Measurements from ENCODE around the gene HNRNPK. TPM values are rescaled to one million over a fixed set of nuclear protein-coding genes. Genes with fewer than 3 reads are reported as not detected.
A peak's percentile ranks its signal among the peaks of the same experiment; 100 is the strongest.

Gene HNRNPK
- total and polyA plus RNA-seq, 2 of the 13 experiments (the other 11 are each of a cell fraction or from before 2014, with no cell fraction given), result 321 to 712 TPM

GRCh38 chr9:83956436-83957247 is 23.4 kb downstream of the HNRNPK start (continued):
- TF ChIP-seq, protein P1, sequence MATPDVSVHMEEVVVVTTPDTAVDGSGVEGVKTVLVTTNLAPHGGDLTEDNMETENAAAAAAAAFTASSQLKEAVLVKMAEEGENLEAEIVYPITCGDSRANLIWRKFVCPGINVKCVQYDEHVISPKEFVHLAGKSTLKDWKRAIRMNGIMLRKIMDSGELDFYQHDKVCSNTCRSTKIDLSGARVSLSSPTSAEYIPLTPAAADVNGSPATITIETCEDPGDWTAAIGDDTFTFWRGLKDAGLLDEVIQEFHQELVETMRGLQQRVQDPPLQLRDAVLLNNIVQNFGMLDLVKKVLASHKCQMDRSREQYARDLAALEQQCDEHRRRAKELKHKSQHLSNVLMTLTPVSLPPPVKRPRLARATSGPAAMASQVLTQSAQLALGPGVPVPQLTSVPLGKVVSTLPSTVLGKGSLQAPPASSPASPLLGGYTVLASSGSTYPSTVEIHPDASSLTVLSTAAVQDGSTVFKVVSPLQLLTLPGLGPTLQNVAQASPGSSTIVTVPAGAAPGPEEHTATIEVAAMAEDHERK (CRISPR knock-in tag; IDR thresholded peaks at IDR 0.05; ENCODE audit: low read depth), result no peak
- TF ChIP-seq ZBTB26 (CRISPR knock-in tag; IDR thresholded peaks at IDR 0.05; ENCODE audit: borderline replicate concordance) (peak; percentile 7; the same call in 1 of the 2 replicates), ZBTB7B (CRISPR knock-in tag; IDR thresholded peaks at IDR 0.05) (peak; percentile 92), ZNF512 (CRISPR knock-in tag; IDR thresholded peaks at IDR 0.05) (no peak; the same call in 1 of the 2 replicates), ZNF878 (CRISPR knock-in tag; IDR thresholded peaks at IDR 0.05) (peak; percentile 91; the same call in 1 of the 2 replicates), ZNF142 (CRISPR knock-in tag; IDR thresholded peaks at IDR 0.05) (peak; percentile 69), ZIK1 (CRISPR knock-in tag; IDR thresholded peaks at IDR 0.05; ENCODE audit: borderline replicate concordance, low read depth) (peak; percentile 41; the same call in 1 of the 2 replicates), RARA (CRISPR knock-in tag; IDR thresholded peaks at IDR 0.05) (no peak; the same call in 1 of the 2 replicates), ZNF382 (CRISPR knock-in tag; IDR thresholded peaks at IDR 0.05; ENCODE audit: borderline replicate concordance) (no peak), ZNF232 (CRISPR knock-in tag; IDR thresholded peaks at IDR 0.05; ENCODE audit: borderline replicate concordance) (peak; percentile 61), YEATS2 (CRISPR knock-in tag; IDR thresholded peaks at IDR 0.05; ENCODE audit: borderline replicate concordance) (peak; percentile 84), GTF2F1 (IDR thresholded peaks at IDR 0.05; ENCODE audit: low read length) (no peak), ATM (IDR thresholded peaks at IDR 0.05; ENCODE audit: borderline replicate concordance) (no peak)
- TF ChIP-seq, protein P2, sequence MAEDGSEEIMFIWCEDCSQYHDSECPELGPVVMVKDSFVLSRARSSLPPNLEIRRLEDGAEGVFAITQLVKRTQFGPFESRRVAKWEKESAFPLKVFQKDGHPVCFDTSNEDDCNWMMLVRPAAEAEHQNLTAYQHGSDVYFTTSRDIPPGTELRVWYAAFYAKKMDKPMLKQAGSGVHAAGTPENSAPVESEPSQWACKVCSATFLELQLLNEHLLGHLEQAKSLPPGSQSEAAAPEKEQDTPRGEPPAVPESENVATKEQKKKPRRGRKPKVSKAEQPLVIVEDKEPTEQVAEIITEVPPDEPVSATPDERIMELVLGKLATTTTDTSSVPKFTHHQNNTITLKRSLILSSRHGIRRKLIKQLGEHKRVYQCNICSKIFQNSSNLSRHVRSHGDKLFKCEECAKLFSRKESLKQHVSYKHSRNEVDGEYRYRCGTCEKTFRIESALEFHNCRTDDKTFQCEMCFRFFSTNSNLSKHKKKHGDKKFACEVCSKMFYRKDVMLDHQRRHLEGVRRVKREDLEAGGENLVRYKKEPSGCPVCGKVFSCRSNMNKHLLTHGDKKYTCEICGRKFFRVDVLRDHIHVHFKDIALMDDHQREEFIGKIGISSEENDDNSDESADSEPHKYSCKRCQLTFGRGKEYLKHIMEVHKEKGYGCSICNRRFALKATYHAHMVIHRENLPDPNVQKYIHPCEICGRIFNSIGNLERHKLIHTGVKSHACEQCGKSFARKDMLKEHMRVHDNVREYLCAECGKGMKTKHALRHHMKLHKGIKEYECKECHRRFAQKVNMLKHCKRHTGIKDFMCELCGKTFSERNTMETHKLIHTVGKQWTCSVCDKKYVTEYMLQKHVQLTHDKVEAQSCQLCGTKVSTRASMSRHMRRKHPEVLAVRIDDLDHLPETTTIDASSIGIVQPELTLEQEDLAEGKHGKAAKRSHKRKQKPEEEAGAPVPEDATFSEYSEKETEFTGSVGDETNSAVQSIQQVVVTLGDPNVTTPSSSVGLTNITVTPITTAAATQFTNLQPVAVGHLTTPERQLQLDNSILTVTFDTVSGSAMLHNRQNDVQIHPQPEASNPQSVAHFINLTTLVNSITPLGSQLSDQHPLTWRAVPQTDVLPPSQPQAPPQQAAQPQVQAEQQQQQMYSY (CRISPR knock-in tag; IDR thresholded peaks at IDR 0.05), result no peak

Data from HepG2 (cell line).